ENCODE data around the gene RTL9. TPM values are rescaled to one million over a fixed set of nuclear protein-coding genes. Genes with fewer than 3 reads are reported as not detected.

Gene RTL9
- total RNA-seq, 1 donor from 2014 or later, result 0.05 TPM

GRCh38 chrX:110381216-110381615 lies 22.6 kb downstream of the RTL9 start:
- Mint-ChIP-seq H3K9me3 (ENCODE audit: unreplicated experiment) (no peaks in the 10 kb centered on the region), H3K27ac (ENCODE audit: unreplicated experiment) (no peak overlapping the region), H3K4me3 (ENCODE audit: unreplicated experiment) (no peak overlapping the region), H3K27me3 (ENCODE audit: unreplicated experiment) (no peaks in the 10 kb centered on the region), H3K4me1 (ENCODE audit: unreplicated experiment) (peaks cover 40% of the 10 kb centered on the region), H3K36me3 (ENCODE audit: unreplicated experiment) (no peaks in the 10 kb centered on the region)
- no peak for TF ChIP-seq CTCF (IDR thresholded peaks at IDR 0.05)
- no peak for DNase-seq (ENCODE audit: extremely low spot score, unreplicated experiment)

- no peak for DNase-seq (ENCODE audit: extremely low spot score, unreplicated experiment)
- H3K27me3 Mint-ChIP-seq (ENCODE audit: unreplicated experiment), result no peaks in the 10 kb centered on the region
- H3K4me3 Mint-ChIP-seq (ENCODE audit: unreplicated experiment), result no peak overlapping the region
- peak overlapping the region; percentile 9 for H3K27ac Mint-ChIP-seq (ENCODE audit: unreplicated experiment)
- no peaks in the 10 kb centered on the region for H3K9me3 Mint-ChIP-seq (ENCODE audit: unreplicated experiment)
- TF ChIP-seq CTCF (IDR thresholded peaks at IDR 0.05), result no peak
- H3K4me1 Mint-ChIP-seq (ENCODE audit: unreplicated experiment), result peaks cover 39% of the 10 kb centered on the region
- no peaks in the 10 kb centered on the region for H3K36me3 Mint-ChIP-seq (ENCODE audit: unreplicated experiment)
Measured at GRCh38 chrX:110383414-110383813, 24.8 kb downstream of the RTL9 start.

GRCh38 chrX:110384490-110384889 lies 25.8 kb downstream of the RTL9 start:
- DNase-seq (ENCODE audit: extremely low spot score, unreplicated experiment), result no peak
- Mint-ChIP-seq H3K4me1 (ENCODE audit: unreplicated experiment) (peaks cover 36% of the 10 kb centered on the region), H3K4me3 (ENCODE audit: unreplicated experiment) (no peak overlapping the region), H3K27me3 (ENCODE audit: unreplicated experiment) (no peaks in the 10 kb centered on the region), H3K27ac (ENCODE audit: unreplicated experiment) (no peak overlapping the region), H3K36me3 (ENCODE audit: unreplicated experiment) (no peaks in the 10 kb centered on the region), H3K9me3 (ENCODE audit: unreplicated experiment) (no peaks in the 10 kb centered on the region)
- no peak for TF ChIP-seq CTCF (IDR thresholded peaks at IDR 0.05)

GRCh38 chrX:110389570-110389969 lies 30.9 kb downstream of the RTL9 start:
- TF ChIP-seq CTCF (IDR thresholded peaks at IDR 0.05), result no peak
- Mint-ChIP-seq H3K9me3 (ENCODE audit: unreplicated experiment) (no peaks in the 10 kb centered on the region), H3K4me3 (ENCODE audit: unreplicated experiment) (no peak overlapping the region), H3K27ac (ENCODE audit: unreplicated experiment) (no peak overlapping the region), H3K27me3 (ENCODE audit: unreplicated experiment) (no peaks in the 10 kb centered on the region), H3K36me3 (ENCODE audit: unreplicated experiment) (no peaks in the 10 kb centered on the region), H3K4me1 (ENCODE audit: unreplicated experiment) (peaks cover 2% of the 10 kb centered on the region)
- DNase-seq (ENCODE audit: extremely low spot score, unreplicated experiment), result no peak

GRCh38 chrX:110391086-110391485 lies 32.4 kb downstream of the RTL9 start:
- no peaks in the 10 kb centered on the region for H3K9me3 Mint-ChIP-seq (ENCODE audit: unreplicated experiment)
- H3K4me3 Mint-ChIP-seq (ENCODE audit: unreplicated experiment), result no peak overlapping the region
- H3K27ac Mint-ChIP-seq (ENCODE audit: unreplicated experiment), result no peak overlapping the region
- H3K27me3 Mint-ChIP-seq (ENCODE audit: unreplicated experiment), result no peaks in the 10 kb centered on the region
- DNase-seq (ENCODE audit: extremely low spot score, unreplicated experiment), result no peak
- no peak for TF ChIP-seq CTCF (IDR thresholded peaks at IDR 0.05)
- peaks cover 15% of the 10 kb centered on the region for H3K4me1 Mint-ChIP-seq (ENCODE audit: unreplicated experiment)
- H3K36me3 Mint-ChIP-seq (ENCODE audit: unreplicated experiment), result no peaks in the 10 kb centered on the region
